ENCODE measurements around the gene NLRP12.
"Not testable (repeated sequence)": the region's sequence is repeated elsewhere in the genome, so short reads cannot be mapped to it uniquely, and the experiment has no call there.

The NLRP12 gene

GRCh38 chr19:53824134-53824611 lies at the start of gene NLRP12:
NLRP12 (minus strand) TSS chr19:53824314; CDS start chr19:53824174, 140 bp downstream.
- no peak for DNase-seq

- no peak for DNase-seq
Measured at GRCh38 chr19:53872762-53873161, 48.6 kb upstream of the NLRP12 start.

GRCh38 chr19:53871454-53871853 lies 47.3 kb upstream of the NLRP12 start:
- no peak for DNase-seq

GRCh38 chr19:53870485-53870844 lies 46.4 kb upstream of the NLRP12 start:
- DNase-seq: no peak

GRCh38 chr19:53869805-53870484 lies 45.8 kb upstream of the NLRP12 start:
- DNase-seq: not testable (repeated sequence)

GRCh38 chr19:53868892-53869804 lies 45.0 kb upstream of the NLRP12 start:
- DNase-seq: peak; percentile 40

- DNase-seq: no peak
Measured at GRCh38 chr19:53868091-53868891, 44.2 kb upstream of the NLRP12 start.

- peak; percentile 98 for DNase-seq
Measured at GRCh38 chr19:53867225-53868090, 43.3 kb upstream of the NLRP12 start, which contains the start of gene MYADM. MYADM (plus strand) TSS chr19:53867883; CDS start chr19:53873530, 5,647 bp downstream.

- DNase-seq: no peak
Measured at GRCh38 chr19:53866865-53867224, 42.7 kb upstream of the NLRP12 start.

GRCh38 chr19:53865918-53866864 lies 42.1 kb upstream of the NLRP12 start:
- no peak for DNase-seq

GRCh38 chr19:53865523-53865917 lies 41.4 kb upstream of the NLRP12 start:
- DNase-seq: no peak

- peak; percentile 49 for DNase-seq
Measured at GRCh38 chr19:53864308-53864836, 40.3 kb upstream of the NLRP12 start.

GRCh38 chr19:53853707-53854106 lies 29.6 kb upstream of the NLRP12 start:
- no peak for DNase-seq

GRCh38 chr19:53849237-53849676 lies 25.1 kb upstream of the NLRP12 start:
- DNase-seq: no peak

- no peak for DNase-seq
Measured at GRCh38 chr19:53847555-53847954, 23.4 kb upstream of the NLRP12 start.

- DNase-seq: no peak
Measured at GRCh38 chr19:53844849-53845246, 20.7 kb upstream of the NLRP12 start.

GRCh38 chr19:53840914-53841313 lies 16.8 kb upstream of the NLRP12 start:
- DNase-seq: not testable (repeated sequence)

- not testable (repeated sequence) for DNase-seq
Measured at GRCh38 chr19:53840241-53840640, 16.1 kb upstream of the NLRP12 start.

GRCh38 chr19:53838446-53838845 lies 14.3 kb upstream of the NLRP12 start:
- not testable (repeated sequence) for DNase-seq

GRCh38 chr19:53832861-53833260 lies 8.7 kb upstream of the NLRP12 start:
- not testable (repeated sequence) for DNase-seq
